ENCODE results near the gene PMEPA1.

DNA sequence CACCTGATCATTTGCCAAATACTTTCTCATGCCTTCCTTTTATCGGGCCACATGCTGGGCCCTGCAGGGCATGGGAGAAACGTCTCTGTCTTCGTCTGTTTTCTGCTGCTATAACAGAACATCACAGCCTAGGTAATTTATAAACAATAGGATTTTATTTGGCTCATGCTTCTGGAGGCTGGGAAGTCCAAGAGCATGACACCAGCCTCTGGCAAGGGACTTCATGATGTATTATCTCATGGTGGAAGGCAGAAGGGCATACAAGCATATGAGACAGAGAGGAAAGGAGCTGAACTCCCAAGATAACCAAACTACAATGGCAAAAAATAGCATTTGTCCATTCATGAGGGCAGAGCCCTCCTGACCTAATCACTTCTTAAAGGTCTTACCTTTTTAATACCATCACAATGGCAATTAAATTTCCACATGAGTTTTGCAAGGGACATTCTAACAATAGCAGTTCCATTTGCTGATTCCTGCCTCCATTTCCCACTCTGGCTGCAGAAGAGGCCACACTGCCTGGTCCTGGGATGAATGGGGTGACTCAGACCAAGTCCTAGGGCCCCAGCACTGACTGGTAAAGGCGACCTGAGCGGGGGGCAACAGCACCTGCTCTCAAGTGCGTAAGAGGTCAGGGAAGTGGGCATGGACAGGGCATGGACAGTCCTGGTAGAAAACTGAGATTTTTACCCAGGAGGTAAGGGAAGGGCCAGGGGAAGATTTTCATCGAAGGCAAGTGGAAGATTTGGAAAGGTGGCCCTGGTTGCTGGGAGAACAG lies 84.4 kb downstream of the PMEPA1 start:
- TF ChIP-seq, protein P1, sequence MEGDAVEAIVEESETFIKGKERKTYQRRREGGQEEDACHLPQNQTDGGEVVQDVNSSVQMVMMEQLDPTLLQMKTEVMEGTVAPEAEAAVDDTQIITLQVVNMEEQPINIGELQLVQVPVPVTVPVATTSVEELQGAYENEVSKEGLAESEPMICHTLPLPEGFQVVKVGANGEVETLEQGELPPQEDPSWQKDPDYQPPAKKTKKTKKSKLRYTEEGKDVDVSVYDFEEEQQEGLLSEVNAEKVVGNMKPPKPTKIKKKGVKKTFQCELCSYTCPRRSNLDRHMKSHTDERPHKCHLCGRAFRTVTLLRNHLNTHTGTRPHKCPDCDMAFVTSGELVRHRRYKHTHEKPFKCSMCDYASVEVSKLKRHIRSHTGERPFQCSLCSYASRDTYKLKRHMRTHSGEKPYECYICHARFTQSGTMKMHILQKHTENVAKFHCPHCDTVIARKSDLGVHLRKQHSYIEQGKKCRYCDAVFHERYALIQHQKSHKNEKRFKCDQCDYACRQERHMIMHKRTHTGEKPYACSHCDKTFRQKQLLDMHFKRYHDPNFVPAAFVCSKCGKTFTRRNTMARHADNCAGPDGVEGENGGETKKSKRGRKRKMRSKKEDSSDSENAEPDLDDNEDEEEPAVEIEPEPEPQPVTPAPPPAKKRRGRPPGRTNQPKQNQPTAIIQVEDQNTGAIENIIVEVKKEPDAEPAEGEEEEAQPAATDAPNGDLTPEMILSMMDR (IDR thresholded peaks at IDR 0.05): no peak
- no peak for TF ChIP-seq POLR2A (IDR thresholded peaks at IDR 0.05)

All from Peyer's patch (tissue), 4 donors.